WERI-Rb-1 (cell line): ENCODE data around the gene CATSPERD.
A peak's percentile ranks its signal among the peaks of the same experiment; 100 is the strongest.

Experiments
- DNase-seq: peaks from one replicate; pipeline ENCODE4 v3.0.0-alpha.2; 2020
- H3K27ac ChIP-seq: fragments of 250-450 bp; sonication (Bioruptor Pico); 2 replicates; pipeline ENCODE4 v1.5.1; 2020; ENCODE audit warnings: mild to moderate bottlenecking, moderate library complexity
- H3K27me3 ChIP-seq: fragments of 250-450 bp; sonication (Bioruptor Pico); 2 replicates; pipeline ENCODE4 v1.5.1; 2021; ENCODE audit warnings: mild to moderate bottlenecking, low read depth, moderate library complexity; ENCODE audit not compliant: insufficient read depth, severe bottlenecking
- H3K36me3 ChIP-seq: fragments of 250-450 bp; sonication (Bioruptor Pico); 2 replicates; pipeline ENCODE4 v1.5.1; 2020; ENCODE audit warnings: mild to moderate bottlenecking, moderate library complexity
- H3K4me3 ChIP-seq: 2 replicates; pipeline ENCODE4 v1.5.1; 2011; ENCODE audit warnings: low read depth, mild to moderate bottlenecking, control low read depth, low read length
- H3K9me3 ChIP-seq: fragments of 250-450 bp; sonication (Bioruptor Pico); 2 replicates; pipeline ENCODE4 v1.5.1; 2021; ENCODE audit warnings: mild to moderate bottlenecking, moderate library complexity; ENCODE audit not compliant: severe bottlenecking
- TF ChIP-seq, protein P1 (sequence below): IDR thresholded peaks from 2 replicates; pipeline ENCODE4 v1.5.1; 2011; ENCODE audit warnings: low read depth, mild to moderate bottlenecking, control low read depth, inconsistent platforms, low read length

The CATSPERD gene, protein sequence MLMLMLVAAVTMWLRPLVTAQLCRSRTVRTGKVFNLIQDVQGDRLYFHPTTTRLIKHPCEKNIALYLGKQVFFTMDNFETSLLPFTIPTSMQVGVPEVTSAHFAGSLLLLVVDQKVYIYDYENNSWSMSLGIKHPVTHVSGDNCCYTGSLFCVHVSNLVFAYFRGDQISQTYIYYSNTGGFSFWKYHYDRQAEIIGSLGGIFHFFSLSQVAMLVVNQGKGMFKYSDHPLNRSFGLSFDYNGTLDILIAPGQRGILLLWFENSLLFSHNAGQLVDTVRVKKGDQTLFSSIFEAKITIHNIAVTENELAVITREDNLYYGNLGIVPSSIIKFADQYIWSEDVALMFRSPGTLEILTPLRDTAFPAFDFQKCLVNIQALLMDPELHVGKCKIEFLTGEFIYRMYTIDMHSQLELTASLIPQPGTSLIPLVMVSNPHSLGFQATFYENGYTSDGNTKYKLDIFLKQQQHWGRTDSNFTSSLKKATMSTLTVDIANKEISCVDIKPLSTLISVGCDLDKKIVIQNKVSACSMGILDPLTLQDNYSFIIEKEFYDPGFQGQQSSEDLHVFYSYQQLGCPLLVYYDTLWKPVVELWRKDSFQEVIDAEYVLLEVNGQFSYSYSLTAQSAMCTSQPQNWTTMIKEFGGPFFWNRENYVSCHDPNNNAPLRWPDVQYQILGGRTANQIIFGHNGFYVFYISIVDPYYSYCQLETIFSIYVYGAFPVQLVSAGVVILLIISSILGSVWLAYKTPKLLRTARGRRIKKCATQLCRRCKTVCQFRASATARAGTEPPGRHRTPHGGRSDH

DNA sequence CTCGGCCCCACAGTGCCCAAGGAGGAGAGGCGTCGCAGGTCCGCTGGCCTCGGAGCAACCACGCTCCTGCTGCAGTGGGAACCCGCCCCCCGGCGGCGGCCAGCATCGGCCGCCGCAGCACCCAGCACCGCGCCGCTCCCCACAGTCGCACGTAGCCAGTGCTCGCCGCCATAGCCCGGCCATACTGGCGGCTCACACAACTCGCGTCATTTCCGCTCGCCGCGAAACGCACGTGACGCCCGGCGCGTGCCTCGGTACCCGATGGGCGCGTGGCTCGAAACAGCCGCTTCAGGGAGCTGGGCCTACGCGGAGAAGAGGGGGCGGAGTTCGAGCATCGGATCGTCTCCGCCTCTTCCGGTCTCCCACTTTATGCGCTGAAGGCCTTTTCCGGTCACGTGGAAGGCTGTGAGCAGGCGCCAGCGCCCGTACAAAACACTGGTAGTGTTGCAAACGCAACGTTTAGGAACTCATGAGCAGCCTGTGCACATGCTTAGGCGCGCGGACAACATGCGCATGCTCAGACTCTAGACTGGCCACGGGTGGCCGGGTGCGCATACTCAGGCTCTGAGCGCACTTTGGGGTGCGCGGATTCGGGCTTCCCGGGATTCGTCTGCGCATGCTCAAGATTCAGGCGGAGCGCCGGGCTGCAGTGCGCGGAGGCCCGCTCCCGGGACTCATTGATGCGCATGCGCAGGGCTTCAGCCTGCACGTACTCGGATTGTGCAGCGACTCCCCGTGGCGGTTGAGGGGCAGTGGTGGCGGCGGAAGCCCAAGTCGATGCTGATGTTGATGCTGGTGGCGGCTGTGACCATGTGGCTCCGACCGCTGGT lies at the start of gene CATSPERD, which contains the start of gene LONP1:
Gene CATSPERD, plus strand, starts transcription at position 677 of the 830 bp plus-strand sequence. Its CDS starts 101 bp downstream, at position 778.
Gene LONP1, minus strand, starts transcription at position 186 of the 830 bp plus-strand sequence. Its CDS starts 14 bp downstream, at position 172.
- TF ChIP-seq, protein P1, sequence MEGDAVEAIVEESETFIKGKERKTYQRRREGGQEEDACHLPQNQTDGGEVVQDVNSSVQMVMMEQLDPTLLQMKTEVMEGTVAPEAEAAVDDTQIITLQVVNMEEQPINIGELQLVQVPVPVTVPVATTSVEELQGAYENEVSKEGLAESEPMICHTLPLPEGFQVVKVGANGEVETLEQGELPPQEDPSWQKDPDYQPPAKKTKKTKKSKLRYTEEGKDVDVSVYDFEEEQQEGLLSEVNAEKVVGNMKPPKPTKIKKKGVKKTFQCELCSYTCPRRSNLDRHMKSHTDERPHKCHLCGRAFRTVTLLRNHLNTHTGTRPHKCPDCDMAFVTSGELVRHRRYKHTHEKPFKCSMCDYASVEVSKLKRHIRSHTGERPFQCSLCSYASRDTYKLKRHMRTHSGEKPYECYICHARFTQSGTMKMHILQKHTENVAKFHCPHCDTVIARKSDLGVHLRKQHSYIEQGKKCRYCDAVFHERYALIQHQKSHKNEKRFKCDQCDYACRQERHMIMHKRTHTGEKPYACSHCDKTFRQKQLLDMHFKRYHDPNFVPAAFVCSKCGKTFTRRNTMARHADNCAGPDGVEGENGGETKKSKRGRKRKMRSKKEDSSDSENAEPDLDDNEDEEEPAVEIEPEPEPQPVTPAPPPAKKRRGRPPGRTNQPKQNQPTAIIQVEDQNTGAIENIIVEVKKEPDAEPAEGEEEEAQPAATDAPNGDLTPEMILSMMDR = peak; percentile 97
- H3K9me3 ChIP-seq = no peaks in the 10 kb centered on the region
- peak within 1 kb of the TSS; percentile 97 for H3K27ac ChIP-seq
- peak; percentile 98 for DNase-seq
- peak within 1 kb of the TSS; percentile 99 for H3K4me3 ChIP-seq
- H3K27me3 ChIP-seq = no peaks in the 10 kb centered on the region
- peaks cover 23% of the 10 kb centered on the region for H3K36me3 ChIP-seq

DNA sequence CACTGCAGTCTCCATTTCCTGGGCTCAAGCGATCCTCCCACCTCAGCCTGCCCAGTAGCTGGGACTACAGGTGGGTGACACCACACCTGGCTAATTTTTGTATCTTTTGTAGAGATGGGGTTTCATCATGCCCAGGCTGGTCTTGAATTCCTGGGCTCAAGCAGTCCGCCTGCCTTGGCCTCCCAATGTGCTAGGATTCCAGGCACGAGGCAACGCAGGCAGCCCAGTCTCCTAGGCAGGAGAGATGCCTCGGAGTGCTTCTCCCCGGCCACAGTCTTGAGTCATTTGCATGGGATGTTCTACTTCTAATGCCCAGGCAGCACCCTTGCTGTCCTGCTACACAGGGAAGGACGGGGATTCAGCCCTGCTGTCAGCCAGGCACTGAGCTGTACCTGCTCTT lies 48.8 kb upstream of the CATSPERD start:
- no peak for DNase-seq
- peaks cover 54% of the 10 kb centered on the region for H3K36me3 ChIP-seq
- TF ChIP-seq, protein P1 = no peak

DNA sequence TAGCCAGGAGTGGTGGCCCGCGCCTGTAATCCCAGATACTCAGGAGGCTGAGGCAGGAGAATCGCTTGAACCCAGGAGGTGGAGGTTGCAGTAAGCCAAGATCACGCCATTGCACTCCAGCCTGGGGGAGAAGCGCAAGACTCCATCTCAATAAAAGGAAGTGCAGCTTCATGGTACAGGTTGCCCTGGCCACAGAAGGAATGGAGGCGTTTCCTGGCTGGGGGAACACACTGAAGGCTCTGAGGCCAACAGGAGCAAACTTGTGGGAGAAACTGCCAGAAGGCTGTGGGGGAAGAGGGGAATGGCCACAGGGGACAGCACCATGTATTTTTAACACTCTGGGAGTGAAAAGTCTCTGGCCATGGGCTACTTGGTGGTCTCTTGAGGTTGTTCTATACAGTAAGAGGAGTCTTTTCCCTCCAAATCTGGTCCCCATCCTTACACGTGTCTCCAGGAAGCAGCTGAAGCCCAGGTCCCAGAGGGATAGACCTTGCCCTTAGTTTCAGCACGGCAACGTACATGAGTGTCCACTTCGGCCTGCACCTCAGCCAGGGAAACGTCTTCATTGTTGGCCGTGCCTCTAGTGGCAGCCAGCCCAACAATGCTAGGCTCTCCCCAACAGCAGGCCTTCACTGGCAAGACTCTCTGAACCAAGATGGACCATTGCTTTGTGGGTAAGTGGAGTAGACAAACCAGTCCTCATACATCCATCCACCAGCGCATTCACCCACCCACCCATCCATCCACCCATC lies 47.6 kb upstream of the CATSPERD start:
- Histone ChIP-seq H3K9me3 (no peaks in the 10 kb centered on the region), H3K4me3 (no peak overlapping the region), H3K27ac (no peak overlapping the region), H3K27me3 (no peaks in the 10 kb centered on the region), H3K36me3 (peaks cover 41% of the 10 kb centered on the region)
- TF ChIP-seq, protein P1 = no peak
- no peak for DNase-seq

More for the DNA sequence above, 48.8 kb upstream of the CATSPERD start:
- H3K4me3 ChIP-seq = no peak overlapping the region
- no peaks in the 10 kb centered on the region for H3K27me3 ChIP-seq
- no peak overlapping the region for H3K27ac ChIP-seq
- no peaks in the 10 kb centered on the region for H3K9me3 ChIP-seq

DNA sequence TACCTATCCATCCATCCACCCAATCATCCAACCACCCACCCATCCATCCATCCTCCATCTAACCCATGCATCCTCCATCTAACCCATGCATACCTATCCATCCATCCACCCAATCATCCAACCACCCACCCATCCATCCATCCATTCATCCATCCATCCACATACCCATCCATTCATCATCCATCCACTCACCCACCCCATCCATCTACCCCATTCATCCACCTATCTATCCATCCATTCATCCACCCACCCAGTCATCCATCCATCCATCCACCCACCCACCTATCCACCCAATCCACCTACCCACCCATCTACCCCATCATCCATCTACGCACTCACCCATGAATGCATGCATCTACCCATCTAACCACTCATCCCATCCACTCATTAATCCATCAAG lies 46.7 kb upstream of the CATSPERD start:
- no peak overlapping the region for H3K4me3 ChIP-seq
- DNase-seq = no peak
- no peak overlapping the region for H3K27ac ChIP-seq
- no peaks in the 10 kb centered on the region for H3K27me3 ChIP-seq
- peaks cover 39% of the 10 kb centered on the region for H3K36me3 ChIP-seq
- TF ChIP-seq, protein P1 = no peak
- no peaks in the 10 kb centered on the region for H3K9me3 ChIP-seq

DNA sequence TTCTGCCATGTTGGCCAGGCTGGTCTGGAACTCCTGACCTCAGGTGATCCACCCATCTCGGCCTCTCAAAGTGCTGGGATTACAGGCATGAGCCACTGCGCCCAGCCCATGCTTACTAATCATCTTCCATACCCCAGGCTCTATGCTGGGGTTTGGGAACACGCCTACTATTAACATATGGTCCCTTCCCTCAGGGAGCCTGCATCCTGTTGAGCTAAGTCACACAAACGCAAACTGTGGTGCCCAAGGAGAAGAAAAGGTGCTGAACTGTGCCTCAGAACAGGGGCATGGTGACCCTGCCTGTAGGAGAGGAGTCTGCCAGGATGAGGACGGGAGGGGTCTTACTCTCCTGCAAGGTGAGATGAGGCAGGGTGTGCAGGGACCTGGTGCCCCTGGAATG lies 45.7 kb upstream of the CATSPERD start:
- DNase-seq = no peak
- Histone ChIP-seq H3K36me3 (peaks cover 29% of the 10 kb centered on the region), H3K27ac (peak overlapping the region; percentile 26; the same call in 1 of the 2 replicates), H3K4me3 (no peak overlapping the region), H3K27me3 (no peaks in the 10 kb centered on the region), H3K9me3 (no peaks in the 10 kb centered on the region)
- TF ChIP-seq, protein P1 = no peak
